GM23338 (cell line): ENCODE results near the gene DMRT1. TPM values are rescaled to one million over a fixed set of nuclear protein-coding genes. Genes with fewer than 3 reads are reported as not detected.

Source experiments
- ATAC-seq: fragments of 200-7000 bp; cut with Tn5 transposase; 3 replicates; pipeline ENCODE4 v1.9.1; 2020
- DNase-seq: peaks from one replicate; pipeline ENCODE4 v3.0.0-alpha.2; 2015; ENCODE audit warnings: low spot score
- H2AFZ ChIP-seq: fragments of 200-600 bp; sonication (generic); 2 replicates; pipeline ENCODE4 v1.8.0; 2016; ENCODE audit warnings: antibody characterized with exemption, mild to moderate bottlenecking, moderate library complexity
- H3F3A ChIP-seq: fragments of 200-600 bp; sonication (generic); replicated peaks from 2 replicates; pipeline ENCODE4 v1.8.0; 2017; ENCODE audit warnings: antibody characterized with exemption, mixed run types, low read depth
- H3K27ac ChIP-seq: fragments of 200-600 bp; sonication (generic); 2 replicates; pipeline ENCODE4 v1.6.1; 2016; ENCODE audit warnings: low read depth
- H3K27me3 ChIP-seq: fragments of 200-600 bp; sonication (generic); 2 replicates; pipeline ENCODE4 v1.8.0; 2016; ENCODE audit warnings: mild to moderate bottlenecking, mixed run types, moderate library complexity; ENCODE audit not compliant: insufficient read depth
- H3K36me3 ChIP-seq: fragments of 200-600 bp; sonication (generic); 2 replicates; pipeline ENCODE4 v1.8.0; 2016; ENCODE audit warnings: mild to moderate bottlenecking; ENCODE audit not compliant: insufficient read depth
- H3K4me1 ChIP-seq: fragments of 200-600 bp; sonication (generic); 2 replicates; pipeline ENCODE4 v1.8.0; 2016; ENCODE audit warnings: mild to moderate bottlenecking, moderate library complexity; ENCODE audit not compliant: insufficient read depth
- H3K4me2 ChIP-seq: fragments of 200-600 bp; sonication (generic); 2 replicates; pipeline ENCODE4 v1.7.1; 2017; ENCODE audit warnings: mixed run types
- H3K4me3 ChIP-seq: fragments of 200-600 bp; sonication (generic); 2 replicates; pipeline ENCODE4 v1.6.1; 2016; ENCODE audit warnings: mixed run types
- H3K79me2 ChIP-seq: fragments of 200-600 bp; sonication (generic); replicated peaks from 2 replicates; pipeline ENCODE4 v1.8.0; 2017; ENCODE audit warnings: mild to moderate bottlenecking; ENCODE audit not compliant: insufficient read depth
- H3K9me2 ChIP-seq: fragments of 200-600 bp; sonication (generic); 2 replicates; pipeline ENCODE4 v1.8.0; 2017; ENCODE audit not compliant: insufficient read depth
- H4K20me1 ChIP-seq: fragments of 200-600 bp; sonication (generic); replicated peaks from 2 replicates; pipeline ENCODE4 v1.8.0; 2017; ENCODE audit warnings: mild to moderate bottlenecking; ENCODE audit not compliant: insufficient read depth
- H3K27ac Mint-ChIP-seq: 2 replicates; pipeline ENCODE4 v1.8.0; 2020; ENCODE audit warnings: inconsistent platforms, mild to moderate bottlenecking, moderate library complexity, mixed read lengths
- H3K27me3 Mint-ChIP-seq: 3 replicates; pipeline ENCODE4 v1.8.0; 2022; ENCODE audit warnings: low read depth, mild to moderate bottlenecking, moderate library complexity, mixed read lengths, inconsistent platforms; ENCODE audit not compliant: insufficient read depth, poor library complexity
- H3K36me3 Mint-ChIP-seq: 3 replicates; pipeline ENCODE4 v1.8.0; 2021; ENCODE audit warnings: low read depth, mild to moderate bottlenecking, inconsistent platforms, moderate library complexity, mixed read lengths
- H3K4me1 Mint-ChIP-seq: 3 replicates; pipeline ENCODE4 v1.8.0; 2020; ENCODE audit warnings: mild to moderate bottlenecking, inconsistent platforms, mixed read lengths
- H3K4me3 Mint-ChIP-seq: 3 replicates; pipeline ENCODE4 v1.8.0; 2021; ENCODE audit warnings: moderate library complexity, mild to moderate bottlenecking, inconsistent platforms, mixed read lengths
- H3K9me3 Mint-ChIP-seq: 3 replicates; pipeline ENCODE4 v1.8.0; 2020; ENCODE audit warnings: moderate library complexity, mild to moderate bottlenecking, inconsistent platforms, mixed read lengths
- CREB1 ChIP-seq: fragments of 250-450 bp; sonication (Bioruptor Pico); IDR thresholded peaks from 2 replicates; pipeline ENCODE4 v1.5.0; 2020; ENCODE audit warnings: low read depth, mild to moderate bottlenecking, moderate library complexity
- EZH2 ChIP-seq: fragments of 200-600 bp; sonication (generic); IDR thresholded peaks from one replicate; pipeline ENCODE4 v1.8.0; 2017; ENCODE audit warnings: antibody characterized with exemption, mild to moderate bottlenecking, low read depth; ENCODE audit not compliant: unreplicated experiment
- EZH2phosphoT487 ChIP-seq: fragments of 200-600 bp; sonication (generic); IDR thresholded peaks from one replicate; pipeline ENCODE4 v1.8.1; 2018; ENCODE audit warnings: antibody characterized with exemption; ENCODE audit not compliant: unreplicated experiment
- JUNB ChIP-seq: IDR thresholded peaks from one replicate; pipeline ENCODE4 v1.6.1; 2016; ENCODE audit warnings: antibody characterized with exemption; ENCODE audit not compliant: unreplicated experiment
- NANOG ChIP-seq: IDR thresholded peaks from 2 replicates; pipeline ENCODE4 v1.6.1; 2016; ENCODE audit warnings: antibody characterized with exemption, borderline replicate concordance
- POLR2AphosphoS5 ChIP-seq: IDR thresholded peaks from 2 replicates; pipeline ENCODE4 v1.6.1; 2016; ENCODE audit warnings: antibody characterized with exemption, low read depth
- STAT1 ChIP-seq: IDR thresholded peaks from one replicate; pipeline ENCODE4 v1.6.1; 2016; ENCODE audit warnings: antibody characterized with exemption; ENCODE audit not compliant: unreplicated experiment
- ZNF114 ChIP-seq: fragments of 250-450 bp; sonication (Bioruptor Pico); IDR thresholded peaks from 2 replicates; pipeline ENCODE4 v1.5.0; 2020; ENCODE audit warnings: mild to moderate bottlenecking, moderate library complexity
- ZNF331 ChIP-seq: fragments of 250-450 bp; sonication (Bioruptor Pico); IDR thresholded peaks from 2 replicates; pipeline ENCODE4 v1.5.0; 2020; ENCODE audit warnings: low read depth, mild to moderate bottlenecking, moderate library complexity
- polyA plus RNA-seq: library from polyadenylated mRNA; unstranded; fragments of >200 nt; fragmentation: Nextera tagmentation; extraction: Ambion mirVana; gene quantifications from 2 replicates; pipeline ENCODE4 v1.2.1, GENCODE V29; 2016
- total RNA-seq: library from RNA; depleted of rRNA; stranded (reverse); fragments of >200 nt; shearing (Covaris generic); gene quantifications from 2 replicates; pipeline ENCODE4 v1.2.3, GENCODE V29; 2014
- TF ChIP-seq, protein P1 (sequence below): fragments of 250-450 bp; sonication (Bioruptor Pico); IDR thresholded peaks from 2 replicates; pipeline ENCODE4 v1.5.0; 2020; ENCODE audit warnings: mild to moderate bottlenecking, moderate library complexity
- TF ChIP-seq, protein P2 (sequence below), 2 experiments: fragments of 200-600 bp in 1 of 2; sonication (generic) in 1 of 2; conservative IDR thresholded peaks; 2 replicates each; pipeline versions ENCODE4 v1.5.1 to v1.6.1; 2016 to 2017; ENCODE audit warnings: antibody characterized with exemption in 2 of 2, low read depth in 2 of 2, mild to moderate bottlenecking in 2 of 2, moderate library complexity in 1 of 2
- TF ChIP-seq, protein P3 (sequence below): IDR thresholded peaks from 2 replicates; pipeline ENCODE4 v1.6.1; 2016; ENCODE audit warnings: antibody characterized with exemption

The DMRT1 gene
- total and polyA plus RNA-seq, 2 experiments from 2014 or later: not detected

DNA sequence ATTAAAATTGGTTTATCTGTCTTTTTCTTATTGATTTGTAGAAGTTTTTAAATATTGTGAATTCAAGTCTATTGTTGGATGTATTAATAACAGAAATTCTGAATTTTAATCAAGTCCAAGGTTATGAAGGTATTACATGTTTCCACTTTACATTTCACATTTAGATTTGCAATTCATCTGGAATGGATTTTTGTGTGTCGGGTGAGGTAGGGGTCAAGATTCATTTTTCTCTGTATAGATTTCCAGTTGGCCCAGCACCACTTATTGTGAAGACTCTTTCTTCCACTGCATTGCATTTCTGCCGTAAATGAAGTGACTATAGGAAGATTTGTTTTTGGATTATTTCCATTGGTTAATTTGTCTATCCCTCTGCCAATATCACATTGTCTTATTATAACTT lies 173.1 kb downstream of the DMRT1 start:
- Histone ChIP-seq H3K4me2 (no peak overlapping the region), H4K20me1 (no peaks in the 10 kb centered on the region), H3K27ac (no peak overlapping the region), H3K36me3 (no peaks in the 10 kb centered on the region), H3K9me2 (no peaks in the 10 kb centered on the region), H3K4me3 (no peak overlapping the region), H2AFZ (no peak overlapping the region), H3K79me2 (no peaks in the 10 kb centered on the region), H3F3A (no peaks in the 10 kb centered on the region), H3K27me3 (no peaks in the 10 kb centered on the region; the same call in 1 of the 2 replicates), H3K4me1 (peaks cover 3% of the 10 kb centered on the region)
- Mint-ChIP-seq H3K4me3 (no peak overlapping the region), H3K27me3 (peaks cover 4% of the 10 kb centered on the region), H3K9me3 (no peaks in the 10 kb centered on the region; the same call in 2 of the 3 replicates), H3K27ac (no peak overlapping the region), H3K36me3 (no peaks in the 10 kb centered on the region), H3K4me1 (peaks cover under 1% of the 10 kb centered on the region; the same call in 2 of the 3 replicates)
- TF ChIP-seq ZNF331 (CRISPR knock-in tag): no peak
- TF ChIP-seq STAT1: no peak
- no peak for TF ChIP-seq JUNB
- TF ChIP-seq, protein P1, sequence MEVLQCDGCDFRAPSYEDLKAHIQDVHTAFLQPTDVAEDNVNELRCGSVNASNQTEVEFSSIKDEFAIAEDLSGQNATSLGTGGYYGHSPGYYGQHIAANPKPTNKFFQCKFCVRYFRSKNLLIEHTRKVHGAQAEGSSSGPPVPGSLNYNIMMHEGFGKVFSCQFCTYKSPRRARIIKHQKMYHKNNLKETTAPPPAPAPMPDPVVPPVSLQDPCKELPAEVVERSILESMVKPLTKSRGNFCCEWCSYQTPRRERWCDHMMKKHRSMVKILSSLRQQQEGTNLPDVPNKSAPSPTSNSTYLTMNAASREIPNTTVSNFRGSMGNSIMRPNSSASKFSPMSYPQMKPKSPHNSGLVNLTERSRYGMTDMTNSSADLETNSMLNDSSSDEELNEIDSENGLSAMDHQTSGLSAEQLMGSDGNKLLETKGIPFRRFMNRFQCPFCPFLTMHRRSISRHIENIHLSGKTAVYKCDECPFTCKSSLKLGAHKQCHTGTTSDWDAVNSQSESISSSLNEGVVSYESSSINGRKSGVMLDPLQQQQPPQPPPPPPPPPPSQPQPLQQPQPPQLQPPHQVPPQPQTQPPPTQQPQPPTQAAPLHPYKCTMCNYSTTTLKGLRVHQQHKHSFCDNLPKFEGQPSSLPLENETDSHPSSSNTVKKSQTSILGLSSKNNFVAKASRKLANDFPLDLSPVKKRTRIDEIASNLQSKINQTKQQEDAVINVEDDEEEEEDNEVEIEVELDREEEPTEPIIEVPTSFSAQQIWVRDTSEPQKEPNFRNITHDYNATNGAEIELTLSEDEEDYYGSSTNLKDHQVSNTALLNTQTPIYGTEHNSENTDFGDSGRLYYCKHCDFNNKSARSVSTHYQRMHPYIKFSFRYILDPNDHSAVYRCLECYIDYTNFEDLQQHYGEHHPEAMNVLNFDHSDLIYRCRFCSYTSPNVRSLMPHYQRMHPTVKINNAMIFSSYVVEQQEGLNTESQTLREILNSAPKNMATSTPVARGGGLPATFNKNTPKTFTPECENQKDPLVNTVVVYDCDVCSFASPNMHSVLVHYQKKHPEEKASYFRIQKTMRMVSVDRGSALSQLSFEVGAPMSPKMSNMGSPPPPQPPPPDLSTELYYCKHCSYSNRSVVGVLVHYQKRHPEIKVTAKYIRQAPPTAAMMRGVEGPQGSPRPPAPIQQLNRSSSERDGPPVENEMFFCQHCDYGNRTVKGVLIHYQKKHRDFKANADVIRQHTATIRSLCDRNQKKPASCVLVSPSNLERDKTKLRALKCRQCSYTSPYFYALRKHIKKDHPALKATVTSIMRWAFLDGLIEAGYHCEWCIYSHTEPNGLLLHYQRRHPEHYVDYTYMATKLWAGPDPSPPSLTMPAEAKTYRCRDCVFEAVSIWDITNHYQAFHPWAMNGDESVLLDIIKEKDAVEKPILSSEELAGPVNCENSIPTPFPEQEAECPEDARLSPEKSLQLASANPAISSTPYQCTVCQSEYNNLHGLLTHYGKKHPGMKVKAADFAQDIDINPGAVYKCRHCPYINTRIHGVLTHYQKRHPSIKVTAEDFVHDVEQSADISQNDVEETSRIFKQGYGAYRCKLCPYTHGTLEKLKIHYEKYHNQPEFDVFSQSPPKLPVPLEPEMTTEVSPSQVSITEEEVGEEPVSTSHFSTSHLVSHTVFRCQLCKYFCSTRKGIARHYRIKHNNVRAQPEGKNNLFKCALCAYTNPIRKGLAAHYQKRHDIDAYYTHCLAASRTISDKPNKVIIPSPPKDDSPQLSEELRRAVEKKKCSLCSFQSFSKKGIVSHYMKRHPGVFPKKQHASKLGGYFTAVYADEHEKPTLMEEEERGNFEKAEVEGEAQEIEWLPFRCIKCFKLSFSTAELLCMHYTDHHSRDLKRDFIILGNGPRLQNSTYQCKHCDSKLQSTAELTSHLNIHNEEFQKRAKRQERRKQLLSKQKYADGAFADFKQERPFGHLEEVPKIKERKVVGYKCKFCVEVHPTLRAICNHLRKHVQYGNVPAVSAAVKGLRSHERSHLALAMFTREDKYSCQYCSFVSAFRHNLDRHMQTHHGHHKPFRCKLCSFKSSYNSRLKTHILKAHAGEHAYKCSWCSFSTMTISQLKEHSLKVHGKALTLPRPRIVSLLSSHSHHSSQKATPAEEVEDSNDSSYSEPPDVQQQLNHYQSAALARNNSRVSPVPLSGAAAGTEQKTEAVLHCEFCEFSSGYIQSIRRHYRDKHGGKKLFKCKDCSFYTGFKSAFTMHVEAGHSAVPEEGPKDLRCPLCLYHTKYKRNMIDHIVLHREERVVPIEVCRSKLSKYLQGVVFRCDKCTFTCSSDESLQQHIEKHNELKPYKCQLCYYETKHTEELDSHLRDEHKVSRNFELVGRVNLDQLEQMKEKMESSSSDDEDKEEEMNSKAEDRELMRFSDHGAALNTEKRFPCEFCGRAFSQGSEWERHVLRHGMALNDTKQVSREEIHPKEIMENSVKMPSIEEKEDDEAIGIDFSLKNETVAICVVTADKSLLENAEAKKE (CRISPR knock-in tag): no peak
- no peak for TF ChIP-seq EZH2phosphoT487
- TF ChIP-seq, protein P2, sequence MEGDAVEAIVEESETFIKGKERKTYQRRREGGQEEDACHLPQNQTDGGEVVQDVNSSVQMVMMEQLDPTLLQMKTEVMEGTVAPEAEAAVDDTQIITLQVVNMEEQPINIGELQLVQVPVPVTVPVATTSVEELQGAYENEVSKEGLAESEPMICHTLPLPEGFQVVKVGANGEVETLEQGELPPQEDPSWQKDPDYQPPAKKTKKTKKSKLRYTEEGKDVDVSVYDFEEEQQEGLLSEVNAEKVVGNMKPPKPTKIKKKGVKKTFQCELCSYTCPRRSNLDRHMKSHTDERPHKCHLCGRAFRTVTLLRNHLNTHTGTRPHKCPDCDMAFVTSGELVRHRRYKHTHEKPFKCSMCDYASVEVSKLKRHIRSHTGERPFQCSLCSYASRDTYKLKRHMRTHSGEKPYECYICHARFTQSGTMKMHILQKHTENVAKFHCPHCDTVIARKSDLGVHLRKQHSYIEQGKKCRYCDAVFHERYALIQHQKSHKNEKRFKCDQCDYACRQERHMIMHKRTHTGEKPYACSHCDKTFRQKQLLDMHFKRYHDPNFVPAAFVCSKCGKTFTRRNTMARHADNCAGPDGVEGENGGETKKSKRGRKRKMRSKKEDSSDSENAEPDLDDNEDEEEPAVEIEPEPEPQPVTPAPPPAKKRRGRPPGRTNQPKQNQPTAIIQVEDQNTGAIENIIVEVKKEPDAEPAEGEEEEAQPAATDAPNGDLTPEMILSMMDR (conservative IDR thresholded peaks at IDR 0.05; ENCODE audit: low read depth in 2 of 2): no peak
- no peak for TF ChIP-seq ZNF114 (CRISPR knock-in tag)
- TF ChIP-seq, protein P3, sequence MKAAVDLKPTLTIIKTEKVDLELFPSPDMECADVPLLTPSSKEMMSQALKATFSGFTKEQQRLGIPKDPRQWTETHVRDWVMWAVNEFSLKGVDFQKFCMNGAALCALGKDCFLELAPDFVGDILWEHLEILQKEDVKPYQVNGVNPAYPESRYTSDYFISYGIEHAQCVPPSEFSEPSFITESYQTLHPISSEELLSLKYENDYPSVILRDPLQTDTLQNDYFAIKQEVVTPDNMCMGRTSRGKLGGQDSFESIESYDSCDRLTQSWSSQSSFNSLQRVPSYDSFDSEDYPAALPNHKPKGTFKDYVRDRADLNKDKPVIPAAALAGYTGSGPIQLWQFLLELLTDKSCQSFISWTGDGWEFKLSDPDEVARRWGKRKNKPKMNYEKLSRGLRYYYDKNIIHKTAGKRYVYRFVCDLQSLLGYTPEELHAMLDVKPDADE: no peak
- TF ChIP-seq EZH2: no peak
- TF ChIP-seq NANOG: no peak
- TF ChIP-seq POLR2AphosphoS5: no peak
- no peak for TF ChIP-seq CREB1 (CRISPR knock-in tag)
- ATAC-seq: no peak
- DNase-seq: no peak
